Thyroid gland (tissue), 4 donors: Measurements from ENCODE around the gene ANKRD10. TPM values are rescaled to one million over a fixed set of nuclear protein-coding genes. Genes with fewer than 3 reads are reported as not detected.

Source experiments
- DNase-seq, 2 donors: peaks; one replicate each; pipeline ENCODE4 v3.0.0-alpha.2; 2019
- H3K27ac ChIP-seq, 3 donors: fragments of 200-600 bp; sonication (generic); 1 replicate in 2 of 3; 2 replicates in 1 of 3; pipeline ENCODE4 v1.5.1; 2016 to 2019; ENCODE audit warnings: mild to moderate bottlenecking in 1 of 3, moderate library complexity in 1 of 3
- H3K27me3 ChIP-seq: fragments of 200-600 bp; sonication (generic); one replicate; pipeline ENCODE4 v1.5.1; 2019
- H3K36me3 ChIP-seq, 2 donors: fragments of 200-600 bp; sonication (generic); one replicate each; pipeline ENCODE4 v1.5.1; 2016 to 2019
- H3K4me1 ChIP-seq, 2 donors: fragments of 200-600 bp; sonication (generic); one replicate each; pipeline ENCODE4 v1.5.1; 2017 to 2019
- H3K4me3 ChIP-seq, 3 donors: fragments of 200-600 bp; sonication (generic); replicated peaks in 1 of 3; 1 replicate in 2 of 3; 2 replicates in 1 of 3; pipeline ENCODE4 v1.5.1; 2016; ENCODE audit warnings: mild to moderate bottlenecking in 1 of 3
- H3K9me3 ChIP-seq: fragments of 200-600 bp; sonication (generic); one replicate; pipeline ENCODE4 v1.5.1; 2017
- CTCF ChIP-seq, 6 experiments: fragments of 200-600 bp in 3 of 6; fragments of 450-650 bp in 3 of 6; sonication (generic) in 3 of 6; IDR thresholded peaks; one replicate each; pipeline ENCODE4 v1.5.1; 2016 to 2019; ENCODE audit warnings: antibody characterized with exemption in 6 of 6, mild to moderate bottlenecking in 2 of 6, inconsistent platforms in 1 of 6, moderate library complexity in 1 of 6
- POLR2A ChIP-seq, 2 donors: fragments of 450-650 bp; IDR thresholded peaks; one replicate each; pipeline ENCODE4 v1.6.1; 2017; ENCODE audit warnings: antibody characterized with exemption in 2 of 2, mild to moderate bottlenecking in 2 of 2, moderate library complexity in 1 of 2
- WGBS, 2 donors: methylation state at CpG; one replicate each; pipeline ENCODE4 v1.1.5; 2017; 5-methylcytosine and 5-hydroxymethylcytosine counted together
- intact Hi-C: fragments of 100-400 bp; cut with DNase I; formaldehyde crosslinking; loops from one replicate; pipeline ENCODE4 v1.15.1; 2023
- total RNA-seq, 4 donors: library from RNA; depleted of rRNA; stranded (reverse); fragments of >200 nt; gene quantifications; one replicate each; pipeline ENCODE4 v1.2.3, GENCODE V29; 2016

The ANKRD10 gene
- total RNA-seq, 4 donors from 2014 or later: 105 to 168 (median 135) TPM

DNA sequence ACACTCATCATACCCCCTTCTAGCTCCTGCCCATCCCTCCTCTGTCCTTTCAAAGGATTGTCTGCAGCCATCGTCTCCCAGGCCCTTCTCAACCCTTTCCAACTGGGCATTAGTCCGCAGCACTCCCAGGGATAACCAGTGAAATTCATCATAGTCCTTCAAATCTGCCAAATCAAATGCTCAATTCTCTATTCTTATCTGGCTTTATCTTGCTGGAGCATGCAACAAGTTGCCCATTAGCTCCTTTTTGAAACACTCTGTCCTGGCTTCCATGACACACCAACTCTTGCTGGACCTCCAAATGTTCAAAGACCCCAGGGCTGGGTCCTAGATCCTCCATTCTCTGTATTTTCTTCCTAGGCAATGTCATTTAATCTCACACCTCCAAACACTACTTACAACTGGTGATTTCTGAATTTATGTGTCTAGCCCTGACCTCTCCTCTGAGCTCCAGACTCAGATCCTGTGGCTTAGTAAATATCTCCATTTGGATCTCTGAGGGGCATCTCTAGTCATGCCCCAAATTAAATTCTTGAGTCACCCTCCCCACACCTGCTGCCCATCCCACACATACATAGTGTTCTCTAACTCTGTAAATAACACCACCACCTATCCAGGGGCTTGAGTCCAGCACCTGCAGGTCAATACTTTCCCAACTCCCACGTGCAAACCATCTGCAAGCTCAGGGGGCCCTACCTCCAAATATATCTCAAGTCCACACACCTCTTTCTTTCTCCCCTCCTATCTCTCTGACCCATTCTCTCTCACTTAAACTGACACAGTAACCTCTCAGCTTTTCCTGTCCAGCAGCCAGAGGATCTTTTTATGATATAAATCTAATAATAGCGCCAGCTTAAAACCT is 9.1 kb upstream of the ANKRD10 start:
- no peaks in the 10 kb centered on the region for H3K9me3 ChIP-seq
- 80 to 85% methylated on average over 4 of the region's 4 CpGs for WGBS, 2 donors
- intact Hi-C loops: no loop called here
- TF ChIP-seq CTCF (IDR thresholded peaks at IDR 0.05) (no peak), POLR2A (IDR thresholded peaks at IDR 0.05) (no peak)
- no peaks in the 10 kb centered on the region for H3K27me3 ChIP-seq
- no peaks in the 10 kb centered on the region for H3K36me3 ChIP-seq
- H3K27ac ChIP-seq: no peak overlapping the region
- H3K4me3 ChIP-seq: no peak overlapping the region
- no peaks in the 10 kb centered on the region for H3K4me1 ChIP-seq
- DNase-seq: no peak

GRCh38 chr13:110923086-110923485 is 8.2 kb upstream of the ANKRD10 start:
- WGBS, 2 donors: 83 to 94% methylated on average over 7 of the region's 7 CpGs
- no peaks in the 10 kb centered on the region for H3K36me3 ChIP-seq
- no peaks in the 10 kb centered on the region for H3K9me3 ChIP-seq
- H3K27me3 ChIP-seq: no peaks in the 10 kb centered on the region
- DNase-seq: no peak
- H3K27ac ChIP-seq: no peak overlapping the region
- TF ChIP-seq POLR2A (IDR thresholded peaks at IDR 0.05) (no peak), CTCF (IDR thresholded peaks at IDR 0.05) (no peak)
- H3K4me1 ChIP-seq: no peaks in the 10 kb centered on the region
- H3K4me3 ChIP-seq: no peak overlapping the region
- intact Hi-C loops: no loop called here

DNA sequence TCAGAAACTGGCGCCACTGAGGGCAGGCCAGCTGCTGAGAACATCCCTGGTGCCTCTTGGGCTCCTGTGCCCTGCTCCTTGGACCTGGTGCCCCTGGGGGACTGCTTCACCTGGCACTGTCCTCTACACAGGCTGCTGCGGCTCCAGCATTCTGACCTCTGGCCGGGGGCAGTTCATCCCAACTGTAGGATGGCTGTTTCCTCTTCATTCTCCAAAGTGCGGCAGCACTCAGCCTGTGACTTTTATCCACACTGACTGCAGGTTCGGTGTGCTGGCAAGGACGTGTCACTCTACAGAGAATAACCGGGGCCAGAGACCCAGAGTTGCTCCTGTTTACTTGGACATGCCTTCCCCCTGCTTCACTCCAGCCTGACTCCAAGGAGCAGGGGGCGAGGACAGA is 7.6 kb upstream of the ANKRD10 start:
- intact Hi-C loops: no loop called here
- no peak for DNase-seq
- Histone ChIP-seq H3K36me3 (no peaks in the 10 kb centered on the region), H3K9me3 (no peaks in the 10 kb centered on the region), H3K27ac (no peak overlapping the region), H3K4me3 (no peak overlapping the region), H3K4me1 (no peaks in the 10 kb centered on the region), H3K27me3 (no peaks in the 10 kb centered on the region)
- TF ChIP-seq CTCF (IDR thresholded peaks at IDR 0.05) (no peak), POLR2A (IDR thresholded peaks at IDR 0.05) (no peak)
- 46 to 47% methylated on average over 7 to 8 of the region's 8 CpGs for WGBS, 2 donors

- intact Hi-C loops: no loop called here
- H3K4me1 ChIP-seq: no peaks in the 10 kb centered on the region
- no peak for DNase-seq
- no peak overlapping the region for H3K27ac ChIP-seq
- WGBS, 2 donors: 84 to 87% methylated on average over 8 of the region's 8 CpGs
- H3K27me3 ChIP-seq: no peaks in the 10 kb centered on the region
- H3K36me3 ChIP-seq: no peaks in the 10 kb centered on the region
- TF ChIP-seq CTCF (IDR thresholded peaks at IDR 0.05) (no peak), POLR2A (IDR thresholded peaks at IDR 0.05) (no peak)
- H3K4me3 ChIP-seq: no peak overlapping the region
- no peaks in the 10 kb centered on the region for H3K9me3 ChIP-seq
Observed at GRCh38 chr13:110921695-110922094, 6.8 kb upstream of the ANKRD10 start.

DNA sequence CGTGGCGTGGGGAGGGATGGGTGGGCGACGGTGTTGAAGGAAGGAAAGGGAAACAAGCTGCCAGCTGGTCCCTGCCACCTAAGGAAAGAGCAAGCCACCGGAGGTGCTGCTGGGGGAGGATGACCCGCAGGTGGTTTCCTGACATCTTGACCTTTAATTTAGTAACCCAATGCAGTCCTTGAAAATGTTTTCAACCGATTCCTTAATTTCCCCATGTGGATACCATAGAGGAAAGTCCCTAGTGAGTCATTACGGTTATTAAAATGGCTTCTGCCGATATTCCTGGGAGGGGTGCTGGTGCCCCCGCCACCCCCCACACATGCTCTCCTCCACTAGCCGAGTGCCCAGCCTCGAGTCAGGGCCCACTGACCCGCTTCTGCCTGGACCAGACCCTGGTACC is 6.3 kb upstream of the ANKRD10 start:
- WGBS, 2 donors: 65 to 70% methylated on average over 13 of the region's 13 CpGs
- TF ChIP-seq CTCF (IDR thresholded peaks at IDR 0.05) (no peak), POLR2A (IDR thresholded peaks at IDR 0.05) (no peak)
- intact Hi-C loops: no loop called here
- Histone ChIP-seq H3K27me3 (no peaks in the 10 kb centered on the region), H3K36me3 (no peaks in the 10 kb centered on the region), H3K4me1 (no peaks in the 10 kb centered on the region), H3K4me3 (no peak overlapping the region), H3K9me3 (no peaks in the 10 kb centered on the region), H3K27ac (no peak overlapping the region)
- DNase-seq: no peak
